Endothelial cell of umbilical vein (primary cell): ENCODE data around the gene CREG2. TPM values are rescaled to one million over a fixed set of nuclear protein-coding genes. Genes with fewer than 3 reads are reported as not detected.

Experiments used
- BruUV-seq: library from RNA; stranded (reverse); fragments of 400-500 nt; replicated peaks from 2 replicates; lab custom pipeline; 2021; lab: Mats Ljungman, UMichigan
- CTCF ChIA-PET: fragments of 300-600, 350-600 bp; sonication (Branson Sonifier 250); formaldehyde crosslinking; loops from one replicate; lab custom pipeline; 2021; ENCODE audit warnings: antibody characterized with exemption, inconsistent platforms; lab: Charles Lee
- POLR2A ChIA-PET: fragments of 300-600, 350-600 bp; sonication (Branson Sonifier 250); formaldehyde crosslinking; loops from one replicate; lab custom pipeline; 2021; ENCODE audit warnings: antibody characterized with exemption, inconsistent platforms; lab: Charles Lee
- DNase-seq: peaks from one replicate; pipeline ENCODE4 v3.0.0-alpha.2; 2011; ENCODE audit warnings: low read depth, low spot score
- FAIRE-seq: peaks from 2 replicates; lab custom pipeline; 2011; peaks lifted over from hg19 to GRCh38; lab: Jason Lieb, UNC
- H2AFZ ChIP-seq: 2 replicates; pipeline ENCODE4 v1.6.0; 2012; ENCODE audit warnings: low read depth, low read length, control low read depth, inconsistent platforms
- H3K27ac ChIP-seq: 2 replicates; pipeline ENCODE4 v1.5.1; 2011; ENCODE audit warnings: low read depth, mild to moderate bottlenecking, control low read depth, low read length, moderate library complexity; ENCODE audit not compliant: insufficient read depth
- H3K27me3 ChIP-seq, 2 experiments: 2 replicates each; pipeline versions ENCODE4 v1.6.0 to v1.6.1; 2011; ENCODE audit warnings: low read length in 2 of 2, mixed read lengths in 1 of 2; ENCODE audit not compliant: control insufficient read depth in 2 of 2, insufficient read depth in 2 of 2
- H3K36me3 ChIP-seq, 2 experiments: 2 replicates in 1 of 2; 3 replicates in 1 of 2; pipeline ENCODE4 v1.5.1; 2011; ENCODE audit warnings: low read length in 2 of 2, mild to moderate bottlenecking in 1 of 2, moderate library complexity in 1 of 2; ENCODE audit not compliant: control insufficient read depth in 2 of 2, insufficient read depth in 2 of 2; ENCODE audit errors: extremely low read depth in 1 of 2
- H3K4me1 ChIP-seq: 3 replicates; pipeline ENCODE4 v1.5.1; 2011; ENCODE audit warnings: mild to moderate bottlenecking, low read length; ENCODE audit not compliant: control insufficient read depth, insufficient read depth; ENCODE audit errors: extremely low read depth
- H3K4me2 ChIP-seq: 2 replicates; pipeline ENCODE4 v1.6.1; 2011; ENCODE audit warnings: low read length, control low read depth, mixed read lengths; ENCODE audit not compliant: insufficient read depth
- H3K4me3 ChIP-seq, 3 experiments: fragments of 200-600 bp in 1 of 3; sonication (generic), shearing (Covaris generic) in 1 of 3; replicated peaks in 1 of 3; 2 replicates each; pipeline ENCODE4 v1.5.1; 2011 to 2016; ENCODE audit warnings: control low read depth in 3 of 3, low read length in 3 of 3, mild to moderate bottlenecking in 2 of 3, inconsistent platforms in 1 of 3, low read depth in 1 of 3, moderate library complexity in 1 of 3; ENCODE audit not compliant: insufficient read depth in 1 of 3
- H3K79me2 ChIP-seq: 2 replicates; pipeline ENCODE4 v1.6.0; 2012; ENCODE audit warnings: low read length, inconsistent platforms; ENCODE audit not compliant: control insufficient read depth, insufficient read depth
- H3K9ac ChIP-seq: replicated peaks from 2 replicates; pipeline ENCODE3; 2011; ENCODE audit warnings: low read length, control low read depth; ENCODE audit not compliant: insufficient read depth; ENCODE audit errors: extremely low read depth
- H3K9me1 ChIP-seq: replicated peaks from 3 replicates; pipeline ENCODE4 v1.6.0; 2011; ENCODE audit warnings: mild to moderate bottlenecking, low read length; ENCODE audit not compliant: control insufficient read depth, insufficient read depth; ENCODE audit errors: extremely low read depth
- H3K9me3 ChIP-seq: replicated peaks from 2 replicates; pipeline ENCODE4 v1.5.1; 2012; ENCODE audit warnings: low read length, inconsistent platforms; ENCODE audit not compliant: control insufficient read depth, insufficient read depth
- H4K20me1 ChIP-seq: replicated peaks from 2 replicates; pipeline ENCODE3; 2011; ENCODE audit warnings: mild to moderate bottlenecking, low read length; ENCODE audit not compliant: control insufficient read depth, insufficient read depth; ENCODE audit errors: extremely low read depth
- CTCF ChIP-seq, 2 donors: IDR thresholded peaks; 1 replicate in 1 of 2; 2 replicates in 1 of 2; pipeline ENCODE4 v1.5.1; 2011; ENCODE audit warnings: low read length in 2 of 2, mild to moderate bottlenecking in 2 of 2, moderate library complexity in 2 of 2, control low read depth in 1 of 2, inconsistent platforms in 1 of 2, low read depth in 1 of 2; ENCODE audit not compliant: insufficient read depth in 1 of 2; ENCODE audit errors: extremely low read depth in 1 of 2
- EZH2 ChIP-seq: IDR thresholded peaks from 2 replicates; pipeline ENCODE4 v1.6.1; 2012; ENCODE audit warnings: borderline replicate concordance, low read depth, mild to moderate bottlenecking, moderate library complexity, low read length, inconsistent platforms; ENCODE audit not compliant: severe bottlenecking
- FOS ChIP-seq: IDR thresholded peaks from 2 replicates; pipeline ENCODE4 v1.6.1; 2011; ENCODE audit warnings: mild to moderate bottlenecking, low read length, moderate library complexity, borderline replicate concordance; ENCODE audit not compliant: insufficient read depth
- JUN ChIP-seq: IDR thresholded peaks from 2 replicates; pipeline ENCODE4 v1.6.1; 2011; ENCODE audit warnings: borderline replicate concordance, low read depth; ENCODE audit not compliant: insufficient read length, insufficient read depth
- MYC ChIP-seq: IDR thresholded peaks from one replicate; pipeline ENCODE4 v1.6.1; 2011; ENCODE audit warnings: mild to moderate bottlenecking, low read depth, low read length
- POLR2A ChIP-seq: IDR thresholded peaks from 2 replicates; pipeline ENCODE4 v1.6.1; 2012; ENCODE audit warnings: low read depth, mild to moderate bottlenecking, control low read depth, low read length
- dilution Hi-C: fragments of 300-500 bp; cut with MboI; formaldehyde crosslinking; loops from one replicate; pipeline ENCODE4 v1.15.0; 2019; ENCODE audit warnings: low sequenced_read_pairs; ENCODE audit not compliant: extremely low pct_ligation_motif_present
- intact Hi-C: fragments of 100-400 bp; cut with micrococcal nuclease; formaldehyde crosslinking; loops from one replicate; pipeline ENCODE4 v1.10.0; 2022
- polyA plus RNA-seq, 4 experiments: library from polyadenylated mRNA; depleted of rRNA in 3 of 4; stranded (reverse) in 3 of 4; unstranded in 1 of 4; fragments of >200 nt; gene quantifications; 2 replicates each; pipeline versions ENCODE4 v1.2.1 to v1.2.3, GENCODE V29; 2011 to 2012; ENCODE audit warnings: missing spikeins in 1 of 4
- total RNA-seq: library from RNA; stranded (reverse); gene quantifications from 2 replicates; pipeline ENCODE4 v1.2.3, GENCODE V29; 2021

CREG2 gene
- total and polyA plus RNA-seq, 2 donors (not counting 3 experiments of a cell fraction or from before 2014, with no cell fraction given), result 0.48 to 2.0 TPM

DNA sequence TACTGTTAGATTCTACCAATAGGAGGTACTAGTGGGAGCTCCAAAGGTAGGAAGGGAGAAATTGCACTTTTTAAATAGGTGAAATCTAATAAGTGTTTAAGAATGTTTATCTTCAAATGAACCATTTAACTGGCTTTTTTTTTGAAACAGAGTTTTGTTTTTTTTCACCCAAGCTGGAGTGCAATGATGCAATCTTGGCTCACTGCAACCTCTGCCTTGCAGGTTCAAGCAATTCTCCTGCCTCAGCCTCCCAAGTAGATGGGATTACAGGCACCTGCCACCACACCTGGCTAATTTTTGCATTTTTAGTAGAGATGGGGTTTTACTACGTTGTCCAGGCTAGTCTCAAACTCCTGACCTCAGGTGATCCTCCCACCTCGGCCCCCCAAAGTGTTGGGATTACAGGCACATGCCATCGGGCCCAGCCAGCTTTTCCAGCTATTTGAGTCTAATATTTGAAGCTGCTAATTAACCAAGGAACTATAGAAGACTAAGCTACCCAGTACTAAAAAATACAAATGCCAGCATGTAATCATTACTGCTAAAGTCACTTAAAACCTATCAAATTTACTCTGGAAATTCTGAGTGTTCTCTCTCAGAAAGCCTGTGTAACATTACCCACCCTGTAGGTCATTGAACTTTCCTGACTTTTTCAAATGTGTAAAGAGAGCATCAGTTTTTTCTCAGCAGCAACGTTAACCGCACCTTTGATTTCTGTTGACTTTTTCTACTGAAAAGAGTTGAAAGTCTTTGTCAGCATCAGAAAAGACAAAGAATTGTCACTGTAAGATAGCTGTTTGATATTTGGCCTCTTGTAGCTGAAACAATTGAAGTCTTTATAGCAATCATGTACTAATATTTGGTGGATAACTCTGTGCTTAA lies 54.2 kb downstream of the CREG2 start:
- H4K20me1 ChIP-seq, result no peaks in the 10 kb centered on the region
- H3K4me1 ChIP-seq, result peaks cover 38% of the 10 kb centered on the region
- FAIRE-seq (no peak), DNase-seq (no peak)
- H3K4me3 ChIP-seq, result no peak overlapping the region
- no peaks in the 10 kb centered on the region for H3K9me1 ChIP-seq
- no peaks in the 10 kb centered on the region for H3K79me2 ChIP-seq
- H3K27me3 ChIP-seq, result no peaks in the 10 kb centered on the region
- ChIA-PET POLR2A (no interaction called here), CTCF (interaction anchor here (1.1 to 2.5 kb wide), 2 partner anchors 9 to 54 kb away, joined by 3 to 14 read pairs; partner anchors contain the start of gene CREG2)
- no peak overlapping the region for H3K27ac ChIP-seq
- intact Hi-C loops (no loop called here), dilution Hi-C loops (no loop called here)
- no peak overlapping the region for H3K9ac ChIP-seq
- BruUV-seq, result no TSS peak
- H3K4me2 ChIP-seq, result no peak overlapping the region
- no peaks in the 10 kb centered on the region for H3K9me3 ChIP-seq
- TF ChIP-seq EZH2, result no peak
- TF ChIP-seq JUN, result no peak
- TF ChIP-seq MYC, result no peak
- TF ChIP-seq FOS, result no peak
- no peak for TF ChIP-seq POLR2A
- no peak for TF ChIP-seq CTCF (IDR thresholded peaks at IDR 0.05; ENCODE audit: extremely low read depth in 1 of 2, insufficient read depth in 1 of 2, low read depth in 1 of 2, low read length in 2 of 2)
- H3K36me3 ChIP-seq, result no peaks in the 10 kb centered on the region
- H2AFZ ChIP-seq, result no peak overlapping the region
